Measurements from ENCODE around the gene CDR2.

GRCh38 chr16:22379656-22380055, 5.2 kb upstream of the CDR2 start:
- no peak for TF ChIP-seq CTCF (IDR thresholded peaks at IDR 0.05)
- TF ChIP-seq EP300 (IDR thresholded peaks at IDR 0.05), result no peak
